ENCODE results near the gene KYAT1.
"Not testable (repeated sequence)": the region's sequence is repeated elsewhere in the genome, so short reads cannot be mapped to it uniquely, and the experiment has no call there.

Gene KYAT1

DNA sequence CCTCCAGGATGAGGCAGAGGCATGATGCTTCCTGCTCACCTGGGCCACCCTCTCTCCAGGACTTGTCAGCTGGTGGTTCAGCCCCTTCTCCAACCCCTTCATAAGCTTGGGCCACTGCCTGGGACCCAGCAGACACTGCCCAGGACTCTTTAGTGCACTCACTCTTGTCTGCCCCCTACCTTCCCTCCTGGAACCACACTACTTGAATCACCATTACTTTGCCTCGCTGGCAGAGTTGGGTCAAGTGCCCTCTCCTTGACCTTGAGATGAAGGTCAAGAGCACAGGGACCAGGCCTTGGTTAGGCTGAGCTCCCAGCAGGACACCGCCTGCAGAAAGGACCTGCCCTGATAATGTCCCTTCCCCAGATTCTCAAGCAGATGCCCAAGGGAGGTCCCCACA, 71.9 kb downstream of the KYAT1 start:
- DNase-seq = no peak

DNA sequence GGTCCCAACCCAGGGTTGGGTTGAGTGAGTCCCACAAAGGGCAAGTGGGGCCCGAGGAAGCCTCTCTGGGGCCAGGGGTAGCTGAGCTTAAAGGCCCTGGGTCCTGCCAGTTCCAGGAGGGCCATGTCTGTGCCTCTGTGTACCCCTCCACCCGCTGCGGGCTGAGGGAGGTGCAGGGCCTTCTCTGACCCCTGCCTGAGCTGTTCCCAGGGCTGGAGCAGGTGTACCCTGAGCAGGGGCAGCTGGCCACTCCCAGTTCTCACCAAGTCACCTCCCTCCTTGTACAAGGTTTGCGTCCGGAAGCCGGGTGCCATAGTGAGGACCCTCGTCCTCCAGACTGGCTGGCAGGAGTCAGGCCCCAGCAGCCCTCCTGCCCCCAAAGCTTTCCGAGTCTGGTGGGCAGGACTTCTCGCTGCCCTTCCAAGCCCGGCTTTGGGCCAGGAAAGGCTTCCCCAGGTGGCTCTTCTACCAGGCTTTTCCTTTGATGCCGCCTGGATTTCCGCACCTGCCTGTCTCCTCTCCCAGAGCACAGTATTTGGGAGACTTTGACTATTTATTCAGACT, 72.6 kb downstream of the KYAT1 start:
- DNase-seq = no peak

DNA sequence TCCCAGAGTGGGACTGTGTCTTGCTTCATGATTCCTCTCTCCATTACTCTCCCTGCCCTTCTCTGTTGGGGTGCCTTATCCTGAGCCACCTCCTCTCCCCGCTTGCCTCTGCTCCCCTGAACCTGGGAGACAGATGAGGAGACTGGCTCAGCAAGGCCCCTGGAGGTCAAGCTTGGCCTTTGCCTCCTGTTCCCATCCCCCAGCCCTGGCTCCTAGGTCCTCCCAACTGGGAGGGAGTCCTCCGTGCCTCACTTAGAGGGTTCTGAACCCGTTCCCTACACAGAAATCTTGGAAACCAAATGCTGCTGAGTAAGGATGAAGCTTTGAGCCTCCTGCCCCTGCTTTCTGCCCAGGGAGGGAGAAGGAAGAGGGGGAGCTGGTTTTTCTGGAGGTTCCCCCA, 73.2 kb downstream of the KYAT1 start:
- no peak for DNase-seq

DNA sequence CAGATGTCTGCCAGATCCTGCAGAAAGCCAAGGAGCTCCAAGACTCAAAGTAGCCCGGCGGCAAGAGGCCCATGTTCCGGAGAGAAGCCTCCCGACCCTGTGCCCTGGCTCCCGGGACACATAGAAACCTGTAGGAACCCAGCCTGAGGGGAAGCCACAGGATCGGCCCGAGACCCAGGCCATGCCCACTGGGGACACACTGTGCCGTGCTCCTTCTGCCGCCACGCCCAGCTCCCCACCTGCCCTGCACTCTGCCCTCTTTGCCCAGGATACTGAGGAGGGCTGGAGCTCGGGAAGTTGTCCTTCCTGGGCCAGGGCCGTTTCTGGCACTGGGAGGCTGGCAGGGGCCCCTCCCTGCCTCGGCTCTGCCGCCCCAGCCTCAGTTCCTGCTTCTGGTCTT, 73.9 kb downstream of the KYAT1 start:
- DNase-seq = no peak

DNA sequence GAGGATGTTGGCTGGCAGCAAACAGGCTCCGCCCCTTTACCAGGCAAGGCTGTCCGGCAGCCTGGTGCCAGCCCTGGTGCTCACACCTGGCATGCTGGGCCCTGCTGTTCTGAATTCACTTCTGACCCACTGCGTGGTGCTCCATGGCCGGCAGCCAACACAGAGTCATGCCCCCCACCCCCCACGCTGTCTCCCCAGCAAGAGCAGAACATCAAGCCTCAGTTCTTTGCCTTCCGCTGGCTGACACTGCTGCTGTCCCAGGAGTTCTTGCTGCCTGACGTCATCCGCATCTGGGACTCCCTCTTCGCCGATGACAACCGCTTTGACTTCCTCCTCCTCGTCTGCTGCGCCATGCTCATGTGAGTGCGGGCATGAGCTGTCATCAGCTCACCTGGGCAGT, 76.1 kb downstream of the KYAT1 start:
- DNase-seq = no peak

DNA sequence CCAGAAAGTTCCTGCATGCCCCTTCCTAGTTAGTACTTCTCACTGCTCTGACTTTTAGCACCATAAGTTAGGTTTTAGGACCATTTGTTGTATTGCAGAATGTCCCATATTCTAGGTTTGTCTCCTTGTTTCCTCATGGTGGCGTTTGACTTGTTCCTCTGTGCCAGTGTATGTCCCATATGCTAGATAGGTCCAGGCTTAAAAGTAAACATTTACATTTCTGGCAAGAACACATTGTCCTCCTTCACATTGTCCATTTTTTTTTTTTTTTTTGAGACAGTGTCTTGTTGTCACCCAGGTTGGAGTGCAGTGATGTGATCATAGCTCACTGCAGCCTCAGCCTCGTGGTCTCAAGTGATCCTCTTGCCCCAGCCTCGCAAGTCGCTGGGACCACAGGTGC, 79.3 kb downstream of the KYAT1 start:
- DNase-seq = no peak

DNA sequence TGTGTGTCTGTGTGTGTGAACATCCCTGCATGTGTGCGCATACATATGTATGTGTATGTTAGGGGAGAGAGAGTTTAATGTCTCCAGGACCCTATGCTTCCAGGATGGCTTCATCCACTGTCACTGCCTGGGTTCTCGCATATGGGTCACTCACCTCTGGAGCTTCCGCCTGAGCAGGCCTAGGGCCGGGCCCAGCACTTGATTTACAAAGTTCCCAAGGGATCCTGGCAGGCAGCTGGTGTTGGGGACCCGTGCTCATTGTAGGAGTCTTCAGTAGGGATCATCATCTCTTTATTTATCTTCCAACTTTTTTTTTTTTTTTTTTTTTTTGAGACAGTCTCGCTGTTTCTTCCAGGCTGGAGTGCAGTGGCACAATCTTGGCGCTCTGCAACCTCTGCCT, 81.7 kb downstream of the KYAT1 start:
- no peak for DNase-seq

DNA sequence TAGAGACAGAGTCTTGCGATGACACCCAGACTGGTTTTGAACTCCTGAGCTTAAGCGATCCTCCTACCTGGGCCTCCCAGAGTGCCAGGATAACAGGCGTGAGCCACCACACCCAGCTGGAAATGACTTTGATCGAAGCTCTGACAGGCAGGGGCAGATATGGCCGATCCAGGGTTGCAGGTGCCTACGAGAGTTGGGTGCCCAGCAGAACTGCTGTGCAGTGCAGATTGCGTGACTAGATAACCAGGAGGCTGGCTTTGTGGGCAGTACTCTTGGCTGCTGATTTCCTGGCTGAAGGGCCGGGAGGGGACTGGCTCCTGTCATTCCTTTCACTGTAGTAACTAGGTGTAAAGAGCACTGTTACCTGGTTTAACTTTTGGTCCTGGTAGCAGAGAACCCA, 82.9 kb downstream of the KYAT1 start:
- no peak for DNase-seq

DNA sequence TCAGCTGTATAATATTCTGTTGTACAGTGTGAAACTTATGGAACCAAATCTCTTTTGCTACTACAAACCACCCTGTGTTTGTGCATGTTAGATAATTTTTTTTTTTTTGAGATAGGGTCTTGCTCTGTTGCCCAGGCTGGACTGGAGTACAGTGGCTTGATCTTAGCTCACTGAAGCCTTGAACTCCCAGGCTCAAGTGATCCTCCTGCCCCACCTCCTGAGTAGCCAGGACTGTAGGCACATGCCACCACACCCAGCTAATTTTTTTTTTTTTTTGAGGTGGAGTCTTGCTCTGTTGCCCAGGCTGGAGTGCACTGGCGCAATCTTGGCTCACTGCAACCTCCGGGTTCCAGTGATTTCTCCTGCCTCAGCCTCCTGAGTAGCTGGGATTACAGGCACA, 86.8 kb downstream of the KYAT1 start:
- DNase-seq = not testable (repeated sequence)

DNA sequence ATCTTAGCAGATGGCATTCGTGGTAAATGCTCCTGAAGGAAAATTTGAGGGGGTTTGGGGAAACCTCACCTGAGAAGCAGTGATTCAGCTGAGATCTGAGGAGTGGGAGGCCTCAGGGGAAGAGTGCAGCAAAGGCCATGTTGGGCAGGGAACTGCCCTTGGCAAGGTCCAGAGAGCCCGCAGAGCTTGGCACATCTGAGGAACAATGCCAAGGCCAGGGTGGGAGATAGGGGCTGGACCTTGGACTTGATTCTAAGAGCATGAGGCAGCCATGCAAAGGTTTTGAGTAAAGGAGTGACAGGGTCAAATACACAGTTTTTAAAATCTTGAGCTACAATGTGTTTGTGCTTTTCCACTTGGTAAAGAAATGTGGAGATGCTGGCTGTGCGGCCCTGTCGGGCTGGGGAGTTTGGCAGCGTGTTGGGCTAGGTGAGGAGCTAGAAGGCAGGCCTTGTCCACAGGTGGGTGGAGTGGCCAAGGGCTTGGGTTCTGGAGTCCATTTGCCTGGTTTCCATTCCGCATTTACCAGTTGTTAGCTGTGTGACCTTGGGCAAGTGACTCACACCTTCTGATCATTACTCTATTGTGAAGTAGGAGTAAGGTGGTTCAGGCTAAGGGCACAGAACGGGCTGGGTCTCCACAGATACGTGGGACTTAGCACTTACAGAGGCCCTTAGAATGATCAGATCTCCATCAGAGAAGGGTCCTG, 88.6 kb downstream of the KYAT1 start:
- no peak for DNase-seq

DNA sequence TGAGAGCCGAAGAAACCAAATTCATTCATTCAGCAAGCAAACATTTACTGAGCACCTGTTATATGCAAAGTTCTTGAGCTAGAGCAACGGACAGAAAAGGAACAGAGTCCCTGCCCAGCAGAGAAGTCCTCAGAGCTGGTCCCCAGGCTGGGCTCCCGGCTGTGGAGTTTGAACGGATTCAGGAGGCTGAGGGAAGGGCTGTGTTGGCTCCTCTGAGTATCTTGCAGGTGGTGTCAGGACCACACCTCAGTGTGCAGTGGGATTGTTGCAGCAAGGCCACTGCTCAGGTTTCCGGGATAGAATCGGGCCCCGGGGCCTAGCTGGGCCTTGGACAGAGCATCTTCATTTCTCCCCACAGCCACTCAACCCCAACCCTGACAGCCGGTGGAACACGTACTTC, 89.6 kb downstream of the KYAT1 start:
- DNase-seq = no peak

DNA sequence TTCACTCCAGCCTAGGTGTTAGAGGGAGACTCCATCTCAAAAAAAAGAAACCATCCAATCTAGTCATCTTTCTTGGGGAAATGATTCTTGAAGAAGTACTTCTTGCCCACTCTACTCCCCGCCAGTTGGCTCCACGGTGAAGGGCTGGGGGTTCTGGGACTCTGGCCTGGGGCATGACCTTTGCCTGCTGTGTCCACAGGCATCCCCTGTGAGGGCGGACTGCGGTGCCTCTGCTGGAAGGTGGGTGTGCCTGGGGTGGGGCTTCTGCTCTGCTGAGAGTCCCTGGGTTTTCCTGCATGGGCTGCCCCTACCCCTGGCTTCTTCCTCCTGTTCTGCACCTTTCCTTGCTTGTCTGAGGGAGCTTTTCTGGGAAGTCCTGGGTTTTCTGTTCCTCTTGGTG, 91.2 kb downstream of the KYAT1 start:
- DNase-seq = no peak

DNA sequence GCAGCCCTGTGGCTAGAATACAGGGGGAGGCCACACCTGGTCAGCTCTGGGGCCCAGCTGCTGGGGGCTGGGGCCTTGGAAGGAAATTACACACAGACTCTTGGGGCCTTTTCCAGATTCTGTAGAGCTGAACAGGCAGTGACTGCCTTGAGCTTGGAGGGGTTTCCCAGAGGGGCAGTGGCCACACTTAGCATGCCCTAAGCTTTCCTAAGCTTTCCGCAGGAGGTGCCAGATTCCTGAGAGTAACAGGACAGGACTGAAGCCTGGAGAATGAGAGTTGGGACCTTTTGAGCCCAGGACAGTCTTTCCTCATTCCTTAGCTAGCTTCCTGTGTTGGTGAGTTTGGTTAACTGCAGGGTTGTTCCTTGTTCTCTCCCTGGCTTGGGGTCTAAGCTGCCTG, 93.3 kb downstream of the KYAT1 start:
- peak; percentile 37 for DNase-seq

DNA sequence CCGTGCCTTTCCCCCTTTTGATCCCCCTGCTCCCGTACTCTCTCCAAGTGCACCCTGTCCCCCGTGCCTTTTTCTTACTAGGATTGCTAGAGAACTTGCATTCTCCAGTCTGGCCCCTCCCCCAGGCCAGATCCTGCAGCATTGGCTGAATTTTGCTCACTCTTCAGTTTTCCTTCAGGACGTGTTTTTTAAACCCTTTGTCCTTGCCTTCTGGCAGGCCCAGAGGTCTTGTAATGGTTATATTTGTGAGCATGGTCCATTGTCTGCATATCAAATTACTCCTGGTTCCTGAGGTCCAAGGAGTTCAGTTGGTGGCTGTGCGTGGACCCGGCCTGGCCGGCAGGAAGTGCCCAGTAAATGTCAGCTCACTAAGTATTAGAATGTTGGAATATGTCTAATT, 94.1 kb downstream of the KYAT1 start:
- DNase-seq = no peak

DNA sequence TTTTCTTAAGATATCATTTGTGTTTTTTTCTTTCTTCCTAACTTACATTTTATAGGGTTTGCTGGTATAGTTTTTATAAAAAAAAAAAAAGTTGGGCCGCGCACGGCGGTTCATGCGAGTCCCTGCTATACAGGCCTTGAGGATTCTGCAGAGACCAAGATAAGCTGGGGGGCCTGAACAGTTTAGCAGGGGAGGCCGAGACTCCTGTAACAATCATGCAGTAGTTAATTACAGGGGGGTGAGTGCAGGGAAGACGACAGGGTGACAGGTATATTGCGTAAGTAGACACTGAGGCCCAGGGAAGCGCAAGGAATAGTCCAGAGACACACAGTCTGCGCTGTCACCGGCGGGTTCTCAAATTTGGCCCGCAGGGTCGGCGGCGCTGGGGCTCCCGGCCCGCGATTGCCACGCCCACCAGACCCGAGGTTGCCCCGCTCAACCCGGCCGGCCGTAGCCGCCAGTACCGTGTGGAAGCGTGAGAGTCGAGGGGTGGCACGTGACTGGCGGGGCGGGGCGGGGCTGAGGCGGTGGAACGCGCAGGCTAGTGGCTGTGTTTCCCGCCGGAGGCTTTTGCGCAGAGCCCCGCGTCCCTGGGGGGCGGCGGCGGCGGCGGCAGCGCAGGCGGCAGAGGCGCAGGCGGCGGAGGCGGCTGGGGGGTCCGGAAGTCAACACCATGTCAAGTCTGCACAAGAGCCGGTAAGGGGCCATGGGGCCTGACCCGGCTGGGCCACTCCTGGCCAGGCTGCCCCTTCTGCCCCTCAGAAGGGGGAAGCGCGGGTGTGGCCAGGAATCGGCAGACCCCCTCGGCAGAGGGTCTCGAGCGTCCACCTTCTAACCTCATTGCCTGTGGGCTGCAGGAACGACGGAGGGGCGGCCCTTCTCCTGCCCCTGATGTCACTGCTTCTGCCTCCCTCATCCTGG, 94.8 kb downstream of the KYAT1 start, which contains the start of gene TBC1D13:
TSS of gene TBC1D13 (plus strand) at position 573 of the 921 bp plus-strand sequence. CDS start at position 674, 101 bp downstream.
- peak; percentile 80 for DNase-seq

DNA sequence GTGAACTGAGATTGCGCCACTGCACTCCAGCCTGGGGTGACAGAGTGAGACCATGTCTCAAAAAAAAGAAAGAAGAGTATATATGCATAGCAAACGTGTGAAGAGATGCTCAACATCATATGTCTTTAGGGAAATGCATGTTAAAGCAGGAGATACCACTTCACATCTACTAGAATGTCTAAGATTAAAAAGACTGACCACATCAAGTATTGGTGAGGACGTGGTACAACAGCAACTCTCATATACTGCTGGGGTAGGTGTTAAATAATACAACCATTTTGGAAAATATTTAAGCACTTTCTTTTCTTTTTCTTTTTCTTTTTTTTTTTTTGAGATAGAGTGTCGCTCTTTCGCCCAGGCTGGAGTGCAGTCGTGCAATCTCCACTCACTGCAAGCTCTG, 96.3 kb downstream of the KYAT1 start:
- DNase-seq = no peak

Measured in GF-D8 (cell line).